Mononuclear cell (primary cell): ENCODE results near the gene MRPL2. TPM values are rescaled to one million over a fixed set of nuclear protein-coding genes. Genes with fewer than 3 reads are reported as not detected.
"Not testable (repeated sequence)": the region's sequence is repeated elsewhere in the genome, so short reads cannot be mapped to it uniquely, and the experiment has no call there.

Experiments used
- H3K27me3 ChIP-seq: 2 replicates; pipeline ENCODE4 v1.6.0; 2011; ENCODE audit warnings: low read length, control low read depth; ENCODE audit not compliant: insufficient read depth
- H3K4me1 ChIP-seq: 2 replicates; pipeline ENCODE4 v1.5.1; 2011; ENCODE audit warnings: mild to moderate bottlenecking, low read length, control low read depth; ENCODE audit not compliant: insufficient read depth
- H3K4me3 ChIP-seq: 2 replicates; pipeline ENCODE4 v1.5.1; 2011; ENCODE audit warnings: mild to moderate bottlenecking, low read length, moderate library complexity
- H3K9me3 ChIP-seq: 2 replicates; pipeline ENCODE4 v1.5.1; 2011; ENCODE audit warnings: low read depth, mild to moderate bottlenecking, control low read depth, low read length
- total RNA-seq: library from RNA; depleted of rRNA; stranded (reverse); fragments of >200 nt; gene quantifications from one replicate; pipeline ENCODE4 v1.2.3, GENCODE V29; 2012

Gene MRPL2
- total RNA-seq, 1 donor, result 5.7 TPM

DNA sequence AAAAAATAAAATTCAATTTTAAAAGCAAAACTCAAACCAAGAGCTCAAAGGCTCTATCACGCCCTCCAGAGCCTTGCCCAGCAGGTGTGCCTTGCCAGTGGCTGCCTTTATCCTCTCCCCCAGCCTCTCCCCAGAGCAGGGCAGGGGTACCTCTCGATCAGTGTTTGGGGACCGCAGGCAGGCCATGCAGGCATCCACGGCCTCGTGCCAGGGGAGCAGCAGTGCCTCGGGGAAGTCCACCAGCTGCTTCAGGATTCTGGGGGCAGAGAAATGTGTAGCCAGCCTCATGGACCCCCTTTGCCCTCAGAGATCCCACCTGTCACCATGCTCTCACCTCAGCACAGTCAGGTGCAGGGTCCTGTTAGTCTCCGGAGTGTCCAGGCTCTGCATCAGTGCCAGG lies 11.2 kb downstream of the MRPL2 start:
- Histone ChIP-seq H3K4me1 (peaks cover 7% of the 10 kb centered on the region), H3K27me3 (no peaks in the 10 kb centered on the region), H3K4me3 (no peak overlapping the region), H3K9me3 (no peaks in the 10 kb centered on the region)

DNA sequence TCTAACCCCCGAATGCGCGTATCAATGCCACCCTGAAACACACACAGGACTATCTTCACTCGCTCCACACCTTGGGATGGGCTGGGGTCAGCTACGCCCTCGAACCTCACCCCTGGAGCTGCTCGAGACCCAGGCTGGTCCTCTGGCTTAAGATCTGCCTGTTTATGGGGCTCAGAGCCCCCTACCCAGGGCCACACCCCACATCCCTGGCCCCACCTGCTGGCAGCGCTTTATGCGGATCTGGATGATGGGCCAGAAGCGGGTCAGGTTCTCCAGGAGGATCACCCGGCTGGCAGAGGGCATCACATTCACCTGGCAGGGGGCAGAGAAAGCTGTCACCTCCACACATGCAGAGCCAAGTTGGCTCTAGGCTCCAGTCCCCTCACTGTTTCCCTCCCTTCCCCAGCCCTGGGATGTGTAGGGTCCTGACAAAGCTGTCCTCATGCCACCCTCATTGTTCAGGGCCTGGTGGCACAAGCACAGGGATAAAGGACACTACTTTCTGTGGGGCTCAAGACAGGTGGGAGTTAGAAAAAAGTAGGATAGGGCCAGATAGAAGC lies 13.8 kb downstream of the MRPL2 start:
- H3K4me3 ChIP-seq, result no peak overlapping the region
- H3K27me3 ChIP-seq, result no peaks in the 10 kb centered on the region
- no peaks in the 10 kb centered on the region for H3K4me1 ChIP-seq
- no peaks in the 10 kb centered on the region for H3K9me3 ChIP-seq

DNA sequence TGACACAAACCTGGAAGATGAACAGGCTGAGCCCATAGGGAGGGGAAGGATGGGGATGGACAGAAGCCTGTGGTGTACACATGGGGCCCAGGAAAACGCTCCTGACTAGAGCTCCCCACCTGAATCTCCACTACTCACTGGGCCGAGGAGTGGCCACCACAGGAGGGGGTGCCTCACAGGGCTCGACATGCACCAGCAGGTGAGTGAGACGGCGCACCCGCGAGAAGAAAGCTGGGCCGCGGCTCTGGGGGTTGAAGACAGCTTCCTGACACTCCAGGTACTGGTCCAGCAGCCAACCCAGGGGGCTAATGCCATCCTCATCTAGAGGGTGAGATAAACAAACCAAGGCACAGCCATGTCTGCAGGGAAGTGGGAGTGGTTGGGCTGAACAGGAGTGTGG lies 15.9 kb downstream of the MRPL2 start:
- no peaks in the 10 kb centered on the region for H3K9me3 ChIP-seq

DNA sequence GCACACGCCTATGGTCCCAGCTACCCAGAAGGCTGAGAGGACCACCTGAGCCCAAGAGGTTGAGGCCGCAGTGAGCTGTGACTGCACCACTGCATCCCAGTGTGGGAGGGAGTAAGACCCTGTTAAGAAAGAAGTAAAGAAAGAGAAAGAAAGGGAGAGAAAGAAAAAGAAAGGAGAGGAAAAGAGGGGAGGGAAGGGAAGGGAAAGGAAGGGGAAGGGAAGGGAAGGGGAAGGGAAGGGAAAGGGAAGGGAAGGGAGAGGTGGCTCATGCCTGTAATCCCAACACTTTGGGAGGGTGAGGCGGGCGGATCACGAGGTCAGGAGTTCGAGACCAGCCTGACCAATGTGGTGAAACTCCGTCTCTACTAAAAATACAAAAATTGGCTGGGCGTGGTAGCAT lies 17.8 kb downstream of the MRPL2 start:
- not testable (repeated sequence) for H3K4me3 ChIP-seq, H3K4me1 ChIP-seq

More for the DNA sequence above, 15.9 kb downstream of the MRPL2 start:
- Histone ChIP-seq H3K27me3 (no peaks in the 10 kb centered on the region), H3K4me1 (no peaks in the 10 kb centered on the region), H3K4me3 (no peak overlapping the region)

DNA sequence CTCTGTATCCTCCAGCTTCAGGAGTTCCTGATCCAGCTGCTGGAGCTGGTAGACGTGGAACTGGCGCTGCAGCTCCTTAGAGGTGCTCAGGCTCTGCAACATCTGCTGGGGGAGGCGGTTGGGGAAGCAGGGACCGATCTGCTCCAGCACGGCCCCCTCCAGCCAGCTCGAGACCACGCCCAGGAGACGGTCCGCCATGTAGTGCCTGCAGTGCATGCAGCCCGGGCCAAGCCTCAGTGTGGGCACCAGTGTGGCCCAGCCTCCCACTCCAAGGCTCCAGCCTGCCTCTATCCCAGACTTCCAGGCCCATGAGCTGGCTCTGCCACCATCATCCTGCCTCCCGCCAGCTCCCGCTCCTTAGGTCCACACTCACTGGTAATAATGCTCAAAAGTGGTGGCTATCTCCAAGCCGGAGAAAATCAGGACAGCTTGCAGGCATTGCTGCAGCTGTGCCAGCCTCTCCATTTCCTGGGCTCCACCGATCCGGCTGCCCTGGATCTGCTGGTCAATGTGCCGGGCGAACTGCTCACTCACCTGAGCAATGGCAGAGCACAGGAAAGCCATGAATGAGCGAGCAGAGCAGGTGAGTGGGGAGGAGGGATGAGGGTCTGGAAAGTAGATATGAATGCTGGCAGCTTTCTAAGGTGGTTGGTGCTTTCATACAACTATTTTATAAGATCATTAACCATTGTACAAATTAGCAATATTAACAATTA lies 18.5 kb downstream of the MRPL2 start:
- Histone ChIP-seq H3K4me1 (no peaks in the 10 kb centered on the region), H3K27me3 (no peaks in the 10 kb centered on the region), H3K4me3 (no peak overlapping the region)

More for the DNA sequence above, 17.8 kb downstream of the MRPL2 start:
- H3K9me3 ChIP-seq, H3K27me3 ChIP-seq: not testable (repeated sequence)

DNA sequence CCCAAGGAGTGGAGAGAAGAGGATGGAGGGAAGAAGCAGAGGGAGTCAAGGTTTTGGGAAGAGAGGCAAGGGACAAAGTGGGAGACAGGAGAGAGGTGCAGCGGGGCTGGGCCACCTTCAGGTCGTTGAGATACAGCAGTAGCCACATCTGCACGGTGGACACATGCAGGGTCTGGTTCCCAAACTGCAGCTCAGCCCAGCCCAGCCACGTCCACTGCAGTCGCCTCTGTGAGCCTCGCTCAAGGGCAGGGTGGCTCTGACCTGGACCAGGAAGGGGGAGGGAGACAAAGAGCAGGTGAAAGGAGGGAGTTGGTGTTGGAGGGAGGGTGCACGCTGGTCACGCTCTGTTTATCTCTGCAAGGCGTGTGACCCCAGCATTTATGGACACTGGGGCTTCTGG lies 20.5 kb downstream of the MRPL2 start:
- H3K27me3 ChIP-seq, result no peaks in the 10 kb centered on the region
- H3K4me1 ChIP-seq, result no peaks in the 10 kb centered on the region
- no peak overlapping the region for H3K4me3 ChIP-seq
- H3K9me3 ChIP-seq, result no peaks in the 10 kb centered on the region

More for the DNA sequence above, 18.5 kb downstream of the MRPL2 start:
- no peaks in the 10 kb centered on the region for H3K9me3 ChIP-seq

DNA sequence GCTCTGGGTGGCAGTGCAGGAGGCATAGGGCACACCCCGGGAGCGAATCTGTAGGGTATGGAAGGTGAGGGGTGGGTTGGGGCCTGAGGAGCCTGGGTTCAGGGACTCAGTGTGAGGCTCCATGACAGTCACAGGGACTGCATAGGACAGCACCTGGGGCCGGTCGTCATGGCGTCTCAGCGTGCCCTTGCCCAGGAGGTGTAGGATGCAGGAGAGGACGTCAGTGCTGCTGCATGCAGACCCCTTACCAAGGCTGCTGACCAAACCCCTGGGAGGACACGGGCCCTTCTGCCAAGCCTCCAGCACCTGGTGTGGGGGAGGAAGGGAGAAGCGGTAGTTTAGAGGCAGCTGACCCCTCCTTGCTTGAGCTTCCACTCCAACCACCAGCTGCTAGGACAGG lies 21.5 kb downstream of the MRPL2 start:
- H3K4me3 ChIP-seq, result no peak overlapping the region
- no peaks in the 10 kb centered on the region for H3K4me1 ChIP-seq
- no peaks in the 10 kb centered on the region for H3K27me3 ChIP-seq
- H3K9me3 ChIP-seq, result no peaks in the 10 kb centered on the region

DNA sequence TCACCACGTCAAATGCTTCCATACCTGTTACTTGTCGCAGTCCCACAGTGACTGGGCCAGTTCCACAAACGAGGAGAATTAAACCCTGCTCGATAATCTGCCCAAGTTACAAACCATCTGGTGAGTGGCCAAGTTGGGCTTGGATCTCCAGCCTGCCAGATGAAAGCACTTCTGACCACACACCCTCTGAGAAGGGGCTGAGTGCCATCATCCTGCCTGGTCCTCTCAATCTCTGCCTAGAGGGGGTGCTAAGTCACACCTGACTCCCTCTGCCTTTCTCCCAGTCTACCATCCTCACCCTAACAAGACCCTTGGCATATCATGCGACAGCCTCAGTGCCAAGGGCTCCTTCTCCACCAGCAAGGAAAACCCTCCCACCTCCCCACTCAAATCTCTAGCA lies 22.0 kb downstream of the MRPL2 start:
- no peaks in the 10 kb centered on the region for H3K27me3 ChIP-seq
- no peaks in the 10 kb centered on the region for H3K9me3 ChIP-seq
- no peak overlapping the region for H3K4me3 ChIP-seq
- H3K4me1 ChIP-seq, result no peaks in the 10 kb centered on the region

DNA sequence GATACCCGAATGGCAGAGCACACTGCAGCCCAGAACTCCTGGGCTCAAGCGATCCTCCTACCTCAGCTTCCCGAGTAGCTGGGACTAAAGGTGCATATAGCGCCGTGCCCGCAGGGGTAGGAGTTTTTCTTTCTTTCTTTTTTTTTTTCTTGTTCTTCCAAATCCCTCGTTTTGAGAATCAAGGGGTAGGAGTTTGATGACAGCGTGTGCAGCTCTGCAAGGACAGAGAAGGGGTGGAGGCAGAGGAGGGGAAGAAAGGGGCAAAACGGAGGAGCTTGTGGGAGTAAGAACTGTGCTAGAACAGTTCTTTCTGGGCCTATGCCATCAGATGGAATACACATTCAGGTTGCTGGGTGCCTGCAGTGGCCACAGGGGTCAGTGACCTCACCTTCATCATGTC lies 22.5 kb downstream of the MRPL2 start:
- Histone ChIP-seq H3K4me3 (no peak overlapping the region), H3K27me3 (no peaks in the 10 kb centered on the region), H3K4me1 (no peaks in the 10 kb centered on the region), H3K9me3 (no peaks in the 10 kb centered on the region)

DNA sequence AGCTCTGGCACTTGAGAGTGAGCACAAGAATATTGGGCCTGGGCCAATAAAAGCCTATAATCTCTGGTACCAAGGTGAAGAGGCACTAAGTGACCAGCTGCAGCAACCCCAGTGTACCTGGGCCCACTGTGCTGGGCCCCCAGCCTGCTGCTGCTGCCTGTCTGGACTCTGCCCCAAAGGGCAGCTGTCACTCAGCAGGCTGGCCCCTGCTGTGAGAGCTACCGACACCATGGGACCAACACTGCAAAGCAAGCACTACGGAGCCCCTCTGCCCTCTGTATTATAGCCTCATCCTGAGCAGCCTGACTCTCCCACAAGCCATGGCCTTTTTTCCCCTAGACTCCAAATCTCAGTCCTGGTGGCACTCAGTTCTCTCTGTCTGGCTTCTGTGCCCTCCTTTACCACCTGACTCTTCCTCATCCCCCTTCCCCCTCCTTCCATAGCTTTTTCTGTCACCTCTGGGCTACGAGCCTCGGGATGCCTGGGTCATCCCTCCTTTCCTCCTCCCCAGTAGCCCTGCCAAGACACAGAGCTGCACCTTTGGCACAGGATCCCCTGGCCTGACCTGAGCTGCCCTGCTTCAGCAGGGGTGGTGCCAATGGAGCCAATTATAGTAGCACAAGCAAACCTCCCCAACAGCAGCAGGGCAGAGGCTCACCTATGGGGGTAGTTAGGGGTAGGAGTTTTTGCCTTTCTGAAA lies 23.6 kb downstream of the MRPL2 start:
- Histone ChIP-seq H3K4me1 (no peaks in the 10 kb centered on the region), H3K4me3 (no peak overlapping the region), H3K9me3 (no peaks in the 10 kb centered on the region), H3K27me3 (no peaks in the 10 kb centered on the region)

DNA sequence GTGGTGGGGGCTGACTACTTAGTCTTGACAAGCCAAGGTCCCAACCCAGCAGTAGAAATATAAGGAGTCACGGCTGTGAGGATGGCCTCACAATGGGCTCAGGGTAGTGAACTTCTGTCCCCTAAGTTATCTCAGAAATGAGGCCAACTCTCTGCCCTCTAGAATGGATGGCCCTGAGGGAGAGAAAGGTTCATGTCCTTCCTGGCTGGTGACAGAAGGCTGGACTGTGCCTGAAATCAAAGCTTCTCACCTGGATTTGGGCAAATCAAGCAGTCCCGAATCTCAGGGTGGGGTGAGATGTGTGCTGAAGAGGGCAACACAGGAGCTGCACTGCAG lies 25.1 kb downstream of the MRPL2 start:
- H3K27me3 ChIP-seq, result no peaks in the 10 kb centered on the region
- no peaks in the 10 kb centered on the region for H3K9me3 ChIP-seq
- H3K4me1 ChIP-seq, result no peaks in the 10 kb centered on the region
- H3K4me3 ChIP-seq, result no peak overlapping the region

DNA sequence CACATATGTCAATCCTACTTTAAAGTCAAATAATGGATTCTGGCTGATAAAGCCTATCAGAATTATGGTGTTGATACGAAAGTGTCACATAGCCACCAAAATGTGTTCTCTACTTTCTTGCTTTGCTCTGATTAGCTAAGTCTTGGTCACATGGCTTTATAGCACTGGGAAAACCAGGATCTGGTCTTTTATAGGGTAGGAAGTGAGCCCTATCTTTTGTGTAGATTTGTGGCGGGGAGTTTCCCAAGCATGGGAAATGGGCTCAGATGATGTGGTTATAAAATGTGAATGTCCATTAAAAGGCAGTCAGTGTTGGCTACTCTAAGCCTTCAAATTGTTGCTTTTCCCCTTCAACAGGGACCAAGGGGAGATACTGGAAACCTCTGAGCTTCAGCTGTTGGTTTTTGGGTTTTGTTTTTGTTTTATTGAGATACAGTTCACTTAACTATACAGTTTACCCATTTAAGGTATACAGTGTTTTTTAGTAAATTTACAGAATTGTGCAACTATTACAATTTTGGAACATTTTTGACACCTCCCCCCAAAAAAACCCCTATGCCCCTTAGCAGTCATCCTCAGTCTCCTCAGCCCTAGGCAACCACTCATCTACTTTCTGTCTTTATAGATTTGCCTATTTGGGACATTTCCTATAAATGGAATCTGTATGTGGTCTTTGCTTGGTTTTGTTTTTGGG lies 25.6 kb downstream of the MRPL2 start:
- no peaks in the 10 kb centered on the region for H3K9me3 ChIP-seq
- no peaks in the 10 kb centered on the region for H3K4me1 ChIP-seq
- no peaks in the 10 kb centered on the region for H3K27me3 ChIP-seq
- no peak overlapping the region for H3K4me3 ChIP-seq

DNA sequence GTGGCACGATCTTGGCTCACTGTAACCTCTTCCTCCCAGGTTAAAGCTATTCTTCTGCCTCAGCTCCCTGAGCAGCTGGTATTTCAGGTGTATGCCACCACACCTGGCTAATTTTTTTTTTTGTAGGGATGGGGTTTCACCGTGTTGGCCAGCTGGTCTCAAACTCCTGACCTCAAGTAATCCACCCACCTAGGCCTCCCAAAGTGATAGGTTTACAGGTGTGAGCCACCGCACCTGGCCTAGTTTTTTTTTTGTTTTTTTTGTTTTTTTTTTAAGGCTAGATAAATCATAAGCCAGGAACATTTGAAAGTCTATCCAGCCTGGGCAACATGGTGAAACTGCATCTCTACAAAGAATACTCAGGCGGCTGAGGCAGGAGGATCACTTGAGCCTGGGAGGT lies 26.9 kb downstream of the MRPL2 start:
- no peak overlapping the region for H3K4me3 ChIP-seq
- no peaks in the 10 kb centered on the region for H3K4me1 ChIP-seq
- H3K9me3 ChIP-seq, result no peaks in the 10 kb centered on the region
- H3K27me3 ChIP-seq, result no peaks in the 10 kb centered on the region

DNA sequence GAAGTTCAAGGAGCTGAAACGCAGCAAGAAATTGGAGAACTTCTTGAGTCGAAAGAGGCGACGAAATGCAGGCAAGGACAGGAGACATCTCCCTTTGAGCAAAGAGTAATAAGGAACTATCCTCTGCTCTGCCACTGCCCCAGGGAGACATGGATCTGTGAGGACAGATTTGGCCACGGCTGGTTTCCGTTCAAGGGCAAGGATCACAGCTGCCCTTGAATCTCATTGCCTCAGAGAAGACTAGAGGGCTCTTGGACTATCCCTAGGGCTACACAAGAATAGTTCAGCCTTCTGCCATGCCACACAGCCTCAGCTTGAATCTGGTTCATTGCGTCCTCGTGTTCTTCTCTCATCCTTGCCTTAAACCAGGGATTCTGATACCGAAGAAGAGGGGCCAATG lies 30.1 kb downstream of the MRPL2 start:
- no peaks in the 10 kb centered on the region for H3K4me1 ChIP-seq
- no peak overlapping the region for H3K4me3 ChIP-seq
- no peaks in the 10 kb centered on the region for H3K9me3 ChIP-seq
- H3K27me3 ChIP-seq, result no peaks in the 10 kb centered on the region

DNA sequence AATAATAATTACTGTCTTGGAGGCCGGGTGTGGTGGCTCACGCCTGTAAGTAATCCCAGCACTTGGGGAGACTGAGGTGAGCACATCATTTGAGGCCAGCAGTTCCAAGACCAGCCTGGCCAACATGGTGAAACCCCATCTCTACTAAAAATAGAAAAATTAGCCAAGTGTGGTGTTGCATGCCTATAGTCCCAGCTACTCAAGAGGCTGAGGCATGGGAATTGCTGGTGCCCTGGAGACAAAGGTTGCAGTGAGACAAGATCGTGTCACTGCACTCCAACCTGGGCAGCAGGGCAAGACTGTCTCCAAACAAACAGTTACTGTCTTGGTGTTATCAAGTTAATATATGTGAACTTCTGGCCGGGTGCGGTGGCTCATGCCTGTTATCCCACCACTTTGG lies 32.9 kb downstream of the MRPL2 start:
- Histone ChIP-seq H3K4me3 (no peak overlapping the region), H3K27me3 (no peaks in the 10 kb centered on the region), H3K9me3 (no peaks in the 10 kb centered on the region), H3K4me1 (peaks cover 15% of the 10 kb centered on the region)
